Lung (tissue), 12 donors: ENCODE data around the gene CCDC86. TPM values are rescaled to one million over a fixed set of nuclear protein-coding genes. Genes with fewer than 3 reads are reported as not detected.

Experiments used
- ATAC-seq: fragments of 200-7000 bp; cut with Tn5 transposase; one replicate; pipeline ENCODE4 v1.9.1; 2020; ENCODE audit warnings: moderate number of reproducible peaks; ENCODE audit not compliant: insufficient read depth, low FRiP score
- DNase-seq, 3 donors: peaks; one replicate each; pipeline ENCODE4 v3.0.0-alpha.2; 2013 to 2017
- H3K27ac ChIP-seq, 2 donors: one replicate each; pipeline ENCODE4 v1.5.1; 2013; ENCODE audit warnings: mild to moderate bottlenecking in 2 of 2, moderate library complexity in 2 of 2, control low read depth in 1 of 2, inconsistent platforms in 1 of 2, low read depth in 1 of 2, low read length in 1 of 2
- H3K27me3 ChIP-seq, 3 donors: one replicate each; pipeline ENCODE4 v1.5.1; 2013; ENCODE audit warnings: low read length in 2 of 3; ENCODE audit not compliant: control insufficient read depth in 3 of 3, insufficient read depth in 3 of 3
- H3K36me3 ChIP-seq, 4 donors: one replicate each; pipeline ENCODE4 v1.5.1; 2013; ENCODE audit warnings: low read length in 4 of 4, mild to moderate bottlenecking in 1 of 4, moderate library complexity in 1 of 4; ENCODE audit not compliant: control insufficient read depth in 4 of 4, insufficient read depth in 4 of 4
- H3K4me1 ChIP-seq, 5 donors: one replicate each; pipeline ENCODE4 v1.5.1; 2013; ENCODE audit warnings: low read length in 5 of 5, mild to moderate bottlenecking in 2 of 5, moderate library complexity in 1 of 5; ENCODE audit not compliant: control insufficient read depth in 5 of 5, insufficient read depth in 5 of 5
- H3K4me3 ChIP-seq: one replicate; pipeline ENCODE4 v1.5.1; 2013; ENCODE audit warnings: mild to moderate bottlenecking, control low read depth, moderate library complexity
- H3K9ac ChIP-seq, 2 donors: one replicate each; pipeline ENCODE4 v1.5.1; 2013; ENCODE audit warnings: low read length in 2 of 2, control low read depth in 1 of 2; ENCODE audit not compliant: insufficient read depth in 1 of 2
- H3K9me3 ChIP-seq, 4 donors: one replicate each; pipeline ENCODE4 v1.5.1; 2013; ENCODE audit warnings: low read length in 3 of 4, mild to moderate bottlenecking in 1 of 4, moderate library complexity in 1 of 4; ENCODE audit not compliant: control insufficient read depth in 4 of 4, insufficient read depth in 3 of 4
- CTCF ChIP-seq: IDR thresholded peaks from 2 replicates; pipeline ENCODE4 v1.5.1; 2012; ENCODE audit warnings: mild to moderate bottlenecking; ENCODE audit errors: control extremely low read depth, extremely low read depth
- whole genome bisulfite sequencing, 2 donors: extraction: QIAGEN DNeasy Blood & Tissue Kit; methylation state at CpG; one replicate each; pipeline ENCODE4 v1.1.7; 2013; 5-methylcytosine and 5-hydroxymethylcytosine counted together
- polyA plus RNA-seq, 2 donors: library from polyadenylated mRNA; stranded (reverse); fragments of 200-250 nt; gene quantifications; one replicate each; pipeline ENCODE4 v1.2.1, GENCODE V29; 2013
- total RNA-seq, 2 donors: library from RNA; depleted of rRNA in 1 of 2; stranded (reverse); fragments of >200 nt in 1 of 2; gene quantifications; one replicate each; pipeline ENCODE4 v1.2.1, GENCODE V29; 2014 to 2021
- donor health status: control.
- donor health status: control.
- donor health status: Bipolar disorder and iron deficiency.
- donor health status: healthy.
- donor health status: DM: yes; HTN: yes; CAD: no.

Gene CCDC86
- total and polyA plus RNA-seq, 4 donors: 8.7 to 25.0 (median 15.0) TPM

DNA sequence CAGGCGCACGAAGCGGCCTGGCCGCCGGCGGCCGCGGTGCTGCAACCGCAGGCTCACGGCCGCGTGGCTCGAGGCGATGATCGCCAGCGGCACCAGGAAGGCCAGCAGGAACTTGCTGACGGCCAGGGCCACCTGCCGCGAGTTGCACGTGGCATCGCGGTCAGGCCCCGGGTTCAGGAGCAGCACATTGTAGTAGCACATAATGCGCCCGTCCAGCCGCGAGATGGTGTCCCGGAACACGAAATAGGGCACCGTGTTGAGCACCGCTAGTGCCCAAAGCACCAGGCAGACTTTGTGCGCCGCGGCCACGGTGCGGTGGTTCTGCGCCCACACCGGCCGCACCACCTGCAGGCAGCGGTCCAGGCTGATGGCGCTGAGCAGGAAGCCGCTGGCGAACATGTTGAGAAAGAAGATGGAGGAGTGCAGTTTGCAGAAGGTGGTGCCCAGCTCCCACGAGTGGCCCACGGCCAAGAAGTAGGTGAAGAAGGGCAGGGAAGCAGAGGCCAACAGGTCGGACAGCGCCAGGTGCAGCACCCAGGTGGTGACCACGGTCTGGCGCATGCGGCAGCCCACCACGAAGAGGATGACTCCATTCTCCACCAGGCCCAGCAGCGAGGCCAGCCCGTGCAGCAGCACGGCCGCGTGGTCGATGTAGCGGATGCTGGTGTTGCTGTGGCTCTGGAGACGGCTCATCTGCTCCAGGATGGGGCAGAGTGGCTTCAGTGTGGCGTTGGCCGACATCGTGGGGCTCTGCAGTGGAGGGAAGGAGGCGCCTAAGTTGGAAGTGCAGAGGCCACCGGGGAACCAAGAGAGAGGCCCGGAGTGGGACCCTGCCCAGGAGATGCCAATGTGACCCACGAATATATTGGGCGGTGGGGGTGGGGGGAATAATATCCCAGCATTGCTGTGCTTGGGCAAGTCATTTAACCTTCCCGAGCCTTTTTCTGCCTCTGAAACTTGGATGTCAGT lies 11.4 kb downstream of the CCDC86 start:
- Histone ChIP-seq H3K27me3 (peaks cover 0 to 31% (median 9%) of the 10 kb centered on the region in 3 donors), H3K36me3 (peaks cover 2 to 25% (median 13%) of the 10 kb centered on the region in 4 donors), H3K4me3 (no peak overlapping the region), H3K27ac (no peak overlapping the region), H3K4me1 (no peaks in the 10 kb centered on the region), H3K9me3 (peaks cover 0 to 3% (median 0%) of the 10 kb centered on the region in 4 donors), H3K9ac (no peak overlapping the region)
- TF ChIP-seq CTCF: no peak
- DNase-seq: no peak
- ATAC-seq: no peak
- 88 to 90% methylated on average over 68 of the region's 68 CpGs for WGBS, 2 donors

GRCh38 chr11:60854140-60854846 lies 12.4 kb downstream of the CCDC86 start:
- Histone ChIP-seq H3K9me3 (peaks cover 0 to 3% (median 0%) of the 10 kb centered on the region in 4 donors), H3K9ac (no peak overlapping the region), H3K27me3 (peaks cover 0 to 31% (median 9%) of the 10 kb centered on the region in 3 donors), H3K4me3 (no peak overlapping the region), H3K36me3 (peaks cover 0 to 20% (median 11%) of the 10 kb centered on the region in 4 donors), H3K4me1 (no peaks in the 10 kb centered on the region), H3K27ac (no peak overlapping the region)
- ATAC-seq (no peak), DNase-seq (no peak)
- WGBS, 2 donors: 44 to 67% methylated on average over 8 of the region's 8 CpGs
- no peak for TF ChIP-seq CTCF

GRCh38 chr11:60854847-60855725 lies 13.2 kb downstream of the CCDC86 start:
- DNase-seq (no peak), ATAC-seq (no peak)
- peaks cover 0 to 31% (median 9%) of the 10 kb centered on the region in 3 donors for H3K27me3 ChIP-seq
- no peak overlapping the region for H3K27ac ChIP-seq
- H3K4me3 ChIP-seq: no peak overlapping the region
- WGBS, 2 donors: 49 to 51% methylated on average over 8 of the region's 8 CpGs
- H3K4me1 ChIP-seq: no peaks in the 10 kb centered on the region
- H3K9me3 ChIP-seq: peaks cover 0 to 3% (median 0%) of the 10 kb centered on the region in 4 donors
- H3K9ac ChIP-seq: no peak overlapping the region
- peaks cover 0 to 14% (median 7%) of the 10 kb centered on the region in 4 donors for H3K36me3 ChIP-seq
- no peak for TF ChIP-seq CTCF
